ENCODE results near the gene RTN4R.

The RTN4R gene

DNA sequence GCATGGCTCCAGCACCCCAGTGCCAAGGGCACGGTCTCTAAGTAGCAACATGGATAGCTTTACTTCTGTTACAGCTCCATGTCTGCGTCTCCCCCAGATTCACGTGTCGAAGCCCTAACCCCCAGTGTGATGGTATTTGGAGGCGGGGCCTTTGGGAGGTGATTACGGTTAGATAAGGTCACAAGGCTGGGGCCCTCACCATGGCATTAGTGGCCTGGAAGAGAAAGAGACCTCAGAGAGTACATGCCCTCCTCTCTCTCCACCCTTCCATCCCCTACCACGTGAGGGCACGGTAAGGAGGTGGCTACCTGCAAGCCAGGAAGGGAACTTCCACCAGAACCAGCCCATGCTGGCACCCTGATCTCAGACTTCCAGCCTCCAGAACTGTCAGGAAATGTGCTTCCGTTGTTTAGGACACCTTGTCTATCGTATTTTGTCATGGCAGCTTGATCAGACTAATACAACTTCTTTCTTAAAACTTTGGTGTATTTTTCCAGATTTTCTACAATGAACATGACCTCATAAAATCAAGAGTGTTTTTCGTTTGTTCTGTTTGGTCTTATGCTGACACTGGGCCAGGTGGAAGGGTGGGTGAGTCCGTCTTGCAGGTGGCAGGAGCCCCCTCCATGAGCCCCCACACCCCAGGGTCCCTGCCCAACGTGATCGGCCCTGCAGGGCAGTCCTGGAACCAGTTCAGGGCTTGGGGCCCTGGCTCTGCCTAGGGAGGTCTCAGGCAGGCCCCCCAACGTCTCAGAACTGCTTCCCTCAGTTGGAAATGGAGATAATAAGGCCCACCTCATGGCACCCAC is 10.7 kb downstream of the RTN4R start:
- no peak for DNase-seq (ENCODE audit: low read depth in 3 of 3)

DNA sequence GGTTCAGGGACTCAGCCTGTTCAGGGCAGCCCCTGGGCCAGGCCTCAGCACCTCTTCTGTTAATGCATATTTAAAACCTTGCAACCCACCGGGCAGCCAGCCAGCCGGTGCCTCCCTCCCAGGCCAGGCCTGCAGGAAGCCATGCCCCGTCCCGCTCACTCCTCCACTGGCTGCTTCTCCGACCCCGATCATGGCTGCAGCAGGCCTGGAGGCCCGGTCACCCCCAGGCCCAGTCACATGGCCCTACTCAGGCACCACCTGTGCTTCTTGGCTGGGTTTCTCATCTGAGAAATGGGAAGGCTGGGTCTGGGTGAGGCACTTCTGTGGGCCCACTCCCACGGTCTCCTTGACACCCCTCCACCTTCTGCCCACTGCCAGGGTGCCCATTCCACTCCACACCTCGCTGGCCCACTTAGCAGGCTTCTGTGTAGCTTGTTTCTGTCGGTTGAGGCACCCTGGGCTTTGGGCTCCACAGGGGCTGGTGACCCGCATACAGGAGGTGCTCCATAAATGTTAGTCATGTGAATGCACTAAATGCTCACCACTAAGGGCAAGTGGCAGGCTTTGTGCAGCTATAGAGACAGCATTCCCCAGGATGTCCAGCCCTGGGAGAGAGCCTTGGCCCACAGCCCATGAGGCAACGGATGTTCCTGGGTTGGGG is 11.4 kb downstream of the RTN4R start:
- DNase-seq (ENCODE audit: low read depth in 3 of 3), result no peak

DNA sequence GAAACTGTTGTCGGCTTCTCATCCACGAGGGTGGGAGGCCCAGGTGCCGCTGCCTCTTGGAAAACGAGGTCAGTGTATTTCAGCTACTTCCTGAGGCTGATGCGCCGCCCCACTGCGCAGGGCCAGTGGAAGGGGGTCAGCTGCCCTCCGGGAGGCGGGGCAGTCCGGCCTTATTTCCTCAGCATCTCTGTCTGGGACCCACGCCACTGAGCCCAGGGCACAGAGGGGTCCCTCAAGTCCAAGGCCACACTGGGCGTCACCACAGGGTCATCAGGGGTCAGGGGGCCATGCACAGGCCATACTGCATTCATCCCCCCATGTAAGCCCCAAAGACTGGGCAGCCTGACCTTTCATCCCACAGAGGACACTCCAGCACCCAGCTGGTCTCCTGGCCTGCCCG is 12.1 kb downstream of the RTN4R start:
- DNase-seq (ENCODE audit: low read depth in 3 of 3), result no peak

DNA sequence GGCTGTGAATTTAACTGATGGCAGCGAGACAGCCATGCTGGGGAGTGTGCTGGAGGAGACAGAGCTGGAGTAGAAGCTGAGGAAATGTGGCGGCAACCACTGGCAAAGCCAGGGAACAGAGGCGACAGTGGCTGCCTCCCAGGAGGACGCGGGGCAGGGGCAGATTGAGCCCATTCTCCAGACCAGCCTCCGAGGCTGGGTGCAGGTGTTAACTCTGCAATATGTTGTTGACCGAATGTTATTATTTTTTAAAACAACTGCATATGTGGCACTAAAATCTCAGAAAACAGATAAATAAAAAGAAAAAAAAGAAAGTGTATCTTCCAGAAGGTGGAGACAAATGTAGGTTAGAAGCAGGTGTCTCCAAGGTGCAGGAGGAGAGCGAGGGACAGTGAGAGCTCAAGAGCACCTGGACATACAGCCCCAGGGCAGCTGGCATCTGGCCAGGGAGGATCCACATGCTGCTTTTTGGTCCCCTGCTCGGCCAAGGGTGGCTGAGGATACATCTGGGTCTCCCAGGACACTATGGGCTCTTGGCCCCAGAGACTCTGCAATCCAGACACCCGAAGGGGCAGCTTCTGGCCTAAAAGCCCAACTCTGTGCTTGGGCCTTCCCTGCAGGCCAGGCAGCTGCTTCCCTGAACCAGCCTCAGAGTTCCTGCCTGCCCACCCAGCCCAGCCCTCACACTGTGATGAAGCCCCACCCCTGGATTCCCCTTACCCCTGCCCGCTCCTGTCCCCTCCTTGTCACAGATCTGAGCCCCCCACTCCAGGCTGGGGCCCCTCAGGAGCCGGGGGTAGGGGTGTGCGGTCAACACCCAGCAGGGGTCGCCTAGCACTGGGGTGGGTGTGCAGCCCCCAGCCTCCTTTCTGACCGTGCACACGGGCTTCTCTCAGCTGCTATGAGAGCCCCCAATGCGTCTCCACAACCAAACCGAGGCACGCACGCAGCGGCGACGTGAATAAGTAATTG is 12.9 kb downstream of the RTN4R start:
- no peak for DNase-seq (ENCODE audit: low read depth in 3 of 3)

DNA sequence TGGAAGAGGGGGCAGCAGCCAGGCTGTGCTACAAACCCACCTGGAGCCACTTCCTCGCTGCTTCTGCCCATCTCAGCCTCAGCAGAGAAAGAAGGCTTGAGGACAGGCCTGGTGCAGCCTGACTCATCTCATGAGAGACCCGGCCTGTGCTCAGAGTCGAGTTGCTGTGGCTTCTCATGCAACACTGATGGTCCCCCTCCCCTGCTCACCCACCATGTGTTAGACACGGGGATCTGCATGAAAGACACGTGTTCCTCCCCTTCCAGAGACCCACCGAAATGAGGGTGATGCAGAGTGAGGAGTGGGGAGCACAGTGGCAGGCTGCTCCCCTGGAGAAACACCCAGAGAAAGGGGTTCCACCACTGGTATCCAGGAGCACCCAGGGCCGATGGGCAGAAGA is 15.0 kb downstream of the RTN4R start:
- DNase-seq (ENCODE audit: low read depth in 3 of 3), result no peak

DNA sequence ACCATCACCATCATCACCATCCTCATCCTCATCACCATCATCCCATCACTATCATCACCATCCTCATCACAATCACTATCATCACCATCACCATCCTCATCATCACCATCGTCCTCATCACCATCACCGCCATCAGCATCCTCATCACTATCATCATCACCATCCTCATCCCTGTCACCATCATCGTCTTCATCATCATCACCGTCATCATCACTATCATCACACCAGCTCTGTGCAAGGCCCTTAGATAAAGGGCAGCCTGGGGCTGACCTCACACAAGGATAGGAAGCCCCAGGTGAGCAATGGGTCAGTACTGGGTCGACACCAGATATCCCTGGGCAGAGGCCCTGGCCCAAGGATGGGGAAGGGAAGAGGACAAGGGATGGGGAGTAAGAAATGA is 16.1 kb downstream of the RTN4R start:
- DNase-seq (ENCODE audit: low read depth in 3 of 3), result no peak

DNA sequence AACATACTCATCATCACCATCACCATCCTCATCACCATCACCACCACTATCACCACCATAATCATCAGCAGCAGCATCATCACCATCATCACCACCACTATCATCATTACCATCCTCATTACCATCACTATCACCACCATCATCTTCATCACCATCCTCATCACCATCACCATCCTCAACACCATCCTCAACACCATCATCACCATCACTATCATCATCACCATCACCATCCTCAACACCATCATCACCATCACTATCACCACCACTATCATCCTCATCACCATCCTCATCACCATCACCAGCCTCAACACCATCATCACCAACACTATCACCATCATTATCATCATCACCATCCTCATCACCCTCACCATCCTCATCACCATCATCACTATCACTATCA is 16.6 kb downstream of the RTN4R start:
- no peak for DNase-seq (ENCODE audit: low read depth in 3 of 3)

DNA sequence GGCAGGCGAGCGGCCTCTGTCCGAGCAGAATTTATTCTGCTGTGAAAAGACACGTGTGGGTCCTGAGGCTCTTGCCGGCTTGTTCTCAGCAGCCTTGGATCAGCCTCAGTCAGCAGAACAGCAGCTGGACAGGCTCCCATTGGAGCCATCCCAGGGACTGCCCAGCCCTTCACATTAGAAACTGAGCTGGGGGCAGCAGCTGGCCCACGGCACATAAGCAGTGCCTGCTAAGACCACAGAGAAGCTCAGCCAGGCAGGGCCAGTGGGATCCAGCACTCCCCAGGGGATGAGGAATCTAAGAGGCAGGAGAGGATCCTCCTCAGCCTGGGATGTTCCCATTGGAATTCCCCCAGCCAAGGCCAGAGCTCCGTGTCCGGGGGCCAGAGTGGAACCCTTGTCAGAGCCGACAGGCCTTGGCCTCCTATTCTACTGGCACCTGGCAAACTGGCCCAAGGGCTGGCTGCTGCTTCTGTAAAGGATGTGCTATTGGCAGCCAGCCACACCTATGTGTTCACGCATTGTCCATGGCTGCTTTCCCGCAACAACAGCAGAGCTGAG is 18.2 kb downstream of the RTN4R start:
- DNase-seq (ENCODE audit: low read depth in 3 of 3), result no peak

DNA sequence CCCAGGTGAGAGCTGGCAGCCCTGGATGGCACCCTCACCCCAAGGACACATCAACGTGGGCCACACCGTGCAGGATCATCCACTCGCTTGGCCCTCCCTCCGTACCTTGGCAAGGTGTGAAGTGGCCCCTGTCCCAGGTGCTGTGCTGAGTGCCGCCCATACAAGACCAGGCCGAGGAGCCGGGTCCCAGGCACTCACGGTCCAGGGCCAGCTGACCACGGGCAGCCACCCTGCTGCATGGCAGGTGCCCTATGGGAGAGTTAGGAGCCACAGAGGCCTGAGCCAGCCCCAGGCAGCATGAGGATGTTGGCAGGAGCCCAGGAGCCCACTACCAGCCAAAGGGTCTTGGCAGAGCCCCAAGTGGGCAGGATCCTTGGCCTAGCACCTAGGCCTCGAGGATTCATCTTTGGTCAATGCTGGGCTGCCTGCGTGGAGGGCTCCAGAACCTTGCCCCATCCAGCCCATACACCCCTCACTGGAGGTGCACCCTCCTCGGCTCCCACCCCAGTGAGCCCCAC is 19.6 kb downstream of the RTN4R start:
- DNase-seq (ENCODE audit: low read depth in 3 of 3), result no peak

DNA sequence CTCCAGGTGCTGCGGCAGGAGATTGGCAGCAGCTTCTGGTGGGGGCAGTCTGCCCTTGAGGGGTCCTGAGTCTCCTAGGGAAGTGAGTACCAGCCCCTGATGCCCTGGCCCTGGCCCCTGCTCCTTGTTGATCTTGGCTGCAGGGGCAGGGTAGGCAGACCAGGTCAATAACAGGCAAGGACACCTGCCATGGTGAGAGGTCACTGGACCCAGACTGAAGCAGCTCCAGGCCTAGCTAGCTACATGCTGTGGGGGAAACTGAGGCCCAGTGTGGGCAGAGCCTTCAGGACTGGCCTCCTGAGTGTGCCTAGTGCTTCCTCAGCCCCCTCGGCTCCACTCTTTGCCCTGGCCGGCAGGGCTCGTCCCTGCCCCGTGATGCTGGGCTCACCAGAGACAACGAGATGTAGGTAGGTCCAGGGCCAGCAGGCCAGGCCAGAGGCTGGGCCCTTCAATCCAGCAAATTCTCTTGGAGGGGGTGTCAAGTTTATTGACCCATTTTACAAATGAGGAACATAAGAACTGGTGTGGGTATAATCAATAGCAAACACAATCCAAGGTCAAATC is 20.4 kb downstream of the RTN4R start:
- no peak for DNase-seq (ENCODE audit: low read depth in 3 of 3)

DNA sequence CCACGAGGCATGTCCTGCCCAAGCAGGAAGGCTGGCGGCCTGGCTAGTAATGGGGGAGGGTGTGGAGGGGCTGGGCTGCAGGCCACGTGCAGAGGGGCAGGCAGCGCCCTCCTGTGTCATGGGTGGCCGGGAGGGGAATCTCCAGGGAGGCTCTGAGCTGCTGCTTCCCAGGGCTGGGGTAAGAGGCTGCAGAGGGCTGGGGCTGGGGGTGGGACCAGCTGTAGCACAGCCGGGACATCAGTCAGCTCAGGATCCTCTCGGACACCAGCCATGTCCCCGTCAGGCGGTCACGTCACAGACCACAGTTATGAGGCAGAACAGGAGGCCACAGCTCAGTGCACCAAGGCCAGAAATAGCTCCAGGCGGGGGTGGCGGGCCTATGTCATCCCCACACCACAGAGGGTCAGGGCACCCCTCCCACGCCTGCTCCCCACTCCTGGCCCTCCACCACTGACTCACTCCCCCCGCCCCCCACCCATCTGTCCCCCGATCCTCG is 21.1 kb downstream of the RTN4R start:
- no peak for DNase-seq (ENCODE audit: low read depth in 3 of 3)

DNA sequence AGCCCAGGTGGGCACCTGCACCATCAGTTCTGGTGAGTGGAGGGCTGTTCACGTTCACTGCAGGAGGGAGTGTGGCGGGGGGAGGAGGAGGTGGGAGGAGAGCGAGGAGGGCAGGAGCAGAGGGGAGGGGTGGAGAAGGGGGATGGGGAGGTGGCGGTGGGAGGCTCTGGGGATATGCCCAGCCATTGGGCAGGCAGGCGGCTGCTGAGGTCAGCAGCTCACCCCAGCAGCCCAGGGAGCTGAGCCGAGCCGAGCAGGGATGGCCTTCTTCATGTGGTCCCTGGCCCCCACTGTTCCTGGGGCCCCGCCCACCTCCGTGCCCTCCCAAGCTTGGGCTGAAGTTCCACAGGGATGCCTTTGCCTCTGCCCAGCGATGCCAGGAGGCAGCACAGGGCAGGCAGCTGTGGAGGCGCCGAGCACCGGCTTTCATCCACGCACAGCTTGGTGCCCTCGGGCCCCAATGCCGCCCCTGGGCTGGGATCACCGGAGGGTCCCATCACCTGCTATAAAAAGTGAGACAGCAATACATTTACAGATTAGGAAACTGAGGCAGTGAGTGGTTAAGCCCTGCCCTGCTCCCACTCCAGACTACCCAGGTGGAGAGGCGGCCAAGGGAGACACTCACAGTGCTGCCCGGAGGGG is 21.6 kb downstream of the RTN4R start:
- no peak for DNase-seq (ENCODE audit: low read depth in 3 of 3)

DNA sequence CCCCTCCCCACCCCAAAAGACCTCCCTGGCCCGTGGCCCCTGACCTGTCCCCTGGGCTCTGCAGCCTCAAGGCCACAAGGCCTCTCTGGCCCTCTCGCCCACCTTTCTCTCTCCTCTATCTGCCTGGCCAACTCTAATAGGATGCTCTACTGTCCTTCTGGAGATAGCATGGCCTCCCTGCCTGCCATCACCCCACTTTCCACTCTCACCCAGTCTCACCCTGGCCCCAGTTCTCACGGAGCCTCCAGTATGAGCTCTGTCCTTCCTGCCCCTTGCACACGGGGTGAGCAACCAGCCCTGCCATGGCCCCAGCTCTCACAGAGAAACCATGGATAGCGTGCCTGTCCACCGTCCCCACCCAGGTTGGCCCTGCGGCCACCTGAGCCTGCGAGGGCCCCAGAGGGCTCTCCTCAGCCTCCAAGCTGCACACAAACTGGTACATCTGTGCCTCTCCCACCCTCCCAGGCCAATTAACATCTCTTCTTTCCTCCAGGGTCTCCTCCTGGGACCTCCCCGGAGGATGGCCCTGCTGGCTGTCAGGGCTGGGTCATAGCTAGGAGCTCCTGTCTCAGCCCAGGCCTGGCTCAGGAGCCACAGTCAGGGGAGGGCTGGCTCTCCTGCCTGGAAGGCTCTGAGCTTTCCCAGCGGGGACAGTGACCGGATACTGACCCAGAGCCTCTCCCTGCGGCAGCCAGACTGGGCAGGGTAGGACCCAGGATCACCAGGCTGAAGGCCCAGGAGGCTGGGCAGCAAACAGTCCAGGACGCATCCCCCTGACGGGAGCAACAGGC is 22.3 kb downstream of the RTN4R start:
- no peak for DNase-seq (ENCODE audit: low read depth in 3 of 3)

DNA sequence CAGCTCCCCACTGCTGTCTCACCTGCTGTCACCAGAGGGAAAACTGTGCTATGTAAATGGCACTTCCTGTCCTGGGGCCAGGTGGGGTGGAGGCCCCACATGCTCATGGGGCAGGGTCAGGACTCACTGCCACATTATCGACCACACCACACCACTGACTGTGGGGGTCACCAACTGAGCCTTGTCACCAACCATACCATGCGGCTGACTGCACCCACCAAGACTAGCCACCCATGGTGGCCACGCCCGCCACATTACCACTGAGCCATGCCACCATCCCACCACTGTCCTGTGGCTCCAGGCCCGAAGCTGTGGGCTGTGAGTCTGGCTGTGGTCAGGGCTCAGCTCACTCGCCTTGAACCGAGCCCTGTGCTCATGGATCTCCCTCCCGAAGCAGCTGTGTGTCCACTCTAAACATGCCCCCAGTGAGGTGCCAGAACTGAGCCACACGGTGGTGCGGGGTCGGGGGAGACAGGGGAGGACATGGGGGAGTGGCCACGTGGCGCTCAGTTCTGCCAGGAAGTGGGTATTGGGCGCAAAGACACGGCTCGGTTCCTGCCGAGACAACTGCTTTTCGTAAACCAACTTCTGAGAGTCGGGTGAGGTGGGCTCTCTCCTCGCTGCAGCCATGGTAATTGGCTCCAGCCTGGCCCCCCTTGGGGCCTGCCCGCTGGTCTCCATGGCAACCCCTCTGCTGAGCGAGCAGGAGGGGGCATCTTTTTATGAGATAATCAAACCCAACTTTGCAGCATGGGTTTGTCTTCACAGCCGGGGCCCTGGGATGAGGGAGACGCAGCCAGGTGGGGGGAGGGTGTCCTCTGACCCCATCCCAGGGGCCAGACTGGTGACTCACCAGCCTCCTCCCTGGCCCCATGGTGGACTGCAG is 23.2 kb downstream of the RTN4R start:
- no peak for DNase-seq (ENCODE audit: low read depth in 3 of 3)

DNA sequence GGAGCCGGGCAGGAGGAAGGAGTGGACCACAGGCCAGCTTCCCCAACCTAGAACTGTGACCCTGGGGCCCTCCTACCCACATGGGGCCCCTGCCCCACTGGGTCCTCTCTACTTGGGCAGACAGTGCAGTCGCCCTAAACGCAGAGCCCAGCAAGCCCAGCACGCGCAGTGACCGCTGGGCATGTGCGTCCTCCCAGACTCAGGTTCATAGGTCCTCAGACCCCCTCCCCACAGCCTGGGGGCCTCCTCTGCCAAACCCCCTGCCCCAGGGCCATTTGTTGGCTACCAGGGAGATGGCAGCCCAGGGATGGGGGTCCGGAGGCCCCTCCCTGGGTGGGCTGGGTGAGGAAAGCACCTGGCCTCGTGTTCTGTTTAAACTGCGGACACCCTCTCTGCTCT is 23.9 kb downstream of the RTN4R start:
- DNase-seq (ENCODE audit: low read depth in 3 of 3), result no peak

DNA sequence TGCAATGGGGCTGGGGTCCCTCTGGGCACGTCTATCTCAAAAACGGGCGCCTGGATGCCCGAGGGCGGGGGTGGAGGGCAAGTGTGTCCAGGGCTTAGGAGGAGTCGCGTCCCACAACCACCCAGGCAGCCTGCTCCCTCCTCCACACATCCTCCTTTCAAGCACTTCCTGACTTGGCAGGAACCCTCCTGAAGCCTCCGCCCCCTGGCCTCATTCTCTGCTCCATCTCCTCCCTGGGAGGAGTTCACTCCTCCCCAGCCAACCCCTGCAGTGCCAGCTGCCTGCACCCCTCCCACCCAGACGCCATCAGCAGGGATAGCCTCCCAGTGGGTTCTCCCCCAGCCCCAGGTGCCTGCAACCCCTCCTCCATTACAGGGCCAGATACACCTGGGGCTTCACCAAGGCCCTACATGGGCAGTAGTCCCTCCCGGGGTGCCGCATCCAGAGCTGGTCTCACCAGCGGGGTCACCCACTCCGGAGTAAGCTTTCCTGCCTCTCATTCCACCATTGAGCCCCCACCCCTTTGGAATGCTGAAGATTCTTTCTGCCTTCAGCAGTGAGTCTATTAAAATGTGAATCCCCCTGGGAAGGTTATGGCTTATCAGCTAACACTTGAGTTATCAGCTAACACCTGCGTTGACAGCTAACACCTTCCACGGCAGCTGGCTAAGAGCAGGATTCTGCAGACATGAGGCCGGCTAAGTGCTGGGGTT is 24.4 kb downstream of the RTN4R start:
- peak in 2 of 3 experiments; percentile 14 to 28 for DNase-seq (ENCODE audit: low read depth in 3 of 3)

DNA sequence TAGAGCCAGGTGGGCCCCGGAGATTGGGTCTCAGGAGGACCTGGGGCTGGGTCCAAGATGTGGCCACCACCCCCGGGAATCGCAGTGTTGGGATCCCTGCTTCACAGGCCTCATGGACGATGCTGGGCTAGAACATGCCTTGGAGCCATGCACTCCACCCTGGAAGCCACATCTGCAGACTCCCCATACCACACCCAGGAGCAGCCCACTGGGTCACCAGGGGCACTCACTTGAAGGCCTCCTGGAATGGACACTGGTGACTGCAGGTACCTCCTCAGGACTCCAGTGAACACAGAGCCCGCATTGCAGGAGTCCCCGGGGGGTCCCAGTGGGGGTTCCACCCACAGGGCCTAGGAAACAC is 25.0 kb downstream of the RTN4R start:
- no peak for DNase-seq (ENCODE audit: low read depth in 3 of 3)
